ENCODE results near the gene DCAF10.
"Not testable (repeated sequence)": the region's sequence is repeated elsewhere in the genome, so short reads cannot be mapped to it uniquely, and the experiment has no call there.

The DCAF10 gene

GRCh38 chr9:37859043-37859442, 58.4 kb downstream of the DCAF10 start:
- FAIRE-seq: no peak
- peak; percentile 6 for DNase-seq (ENCODE audit: low spot score)

GRCh38 chr9:37862530-37862929, 61.9 kb downstream of the DCAF10 start:
- DNase-seq (ENCODE audit: low spot score): no peak
- FAIRE-seq: no peak

GRCh38 chr9:37870081-37870798, 69.6 kb downstream of the DCAF10 start:
- FAIRE-seq: no peak

GRCh38 chr9:37870799-37871176, 70.2 kb downstream of the DCAF10 start:
- FAIRE-seq: no peak

More at GRCh38 chr9:37870081-37870798, 69.6 kb downstream of the DCAF10 start:
- DNase-seq (ENCODE audit: low spot score): no peak

DNA sequence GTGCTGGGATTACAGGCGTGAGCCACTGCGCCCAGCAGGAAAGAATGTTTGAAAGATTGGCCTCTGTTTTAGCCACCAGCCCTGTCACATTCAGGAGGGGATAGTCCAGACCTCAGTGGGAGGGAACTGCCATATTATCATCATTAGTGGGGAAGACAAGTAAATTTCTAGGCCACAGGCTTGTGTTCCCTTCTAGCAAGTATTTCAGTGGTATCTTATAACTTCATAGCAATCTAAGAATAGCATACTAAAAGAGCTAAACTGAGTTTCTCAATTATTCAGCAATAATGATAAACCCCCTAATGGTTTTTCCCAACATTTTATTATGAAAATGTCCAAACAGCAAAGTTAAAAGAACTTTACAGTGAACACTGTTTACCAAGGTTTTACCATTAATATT, 73.4 kb downstream of the DCAF10 start:
- no peak for DNase-seq (ENCODE audit: low spot score)
- FAIRE-seq: no peak

More at GRCh38 chr9:37870799-37871176, 70.2 kb downstream of the DCAF10 start:
- no peak for DNase-seq (ENCODE audit: low spot score)

- DNase-seq (ENCODE audit: low spot score) (no peak), FAIRE-seq (no peak)
These were observed 75.8 kb downstream of the DCAF10 start for GRCh38 chr9:37876376-37876775.

GRCh38 chr9:37880916-37881479, 80.4 kb downstream of the DCAF10 start:
- FAIRE-seq (no peak), DNase-seq (ENCODE audit: low spot score) (no peak)

GRCh38 chr9:37887977-37888583, 87.5 kb downstream of the DCAF10 start:
- DNase-seq (ENCODE audit: low spot score); FAIRE-seq: not testable (repeated sequence)

DNA sequence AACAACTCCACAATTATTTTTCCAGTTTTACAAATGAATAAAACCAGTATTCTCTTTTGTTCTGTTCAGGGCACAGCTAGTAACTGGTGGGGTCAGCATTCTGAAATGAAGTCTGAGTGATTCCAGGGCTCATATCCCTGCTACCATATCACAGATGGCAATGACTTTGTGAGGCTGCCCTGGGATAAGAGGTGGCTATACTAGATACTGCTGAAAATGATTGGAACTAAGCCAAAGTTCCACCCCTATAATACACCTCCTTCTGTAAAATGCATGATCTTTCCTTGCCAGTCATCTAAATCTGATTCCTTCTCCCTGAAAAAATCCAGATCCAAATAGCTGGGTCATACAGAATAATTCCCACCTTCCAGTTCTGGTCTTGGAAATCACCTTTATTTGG, 88.9 kb downstream of the DCAF10 start:
- no peak for FAIRE-seq
- DNase-seq (ENCODE audit: low spot score): no peak

GRCh38 chr9:37891042-37891441, 90.4 kb downstream of the DCAF10 start:
- not testable (repeated sequence) for DNase-seq (ENCODE audit: low spot score); FAIRE-seq

DNA sequence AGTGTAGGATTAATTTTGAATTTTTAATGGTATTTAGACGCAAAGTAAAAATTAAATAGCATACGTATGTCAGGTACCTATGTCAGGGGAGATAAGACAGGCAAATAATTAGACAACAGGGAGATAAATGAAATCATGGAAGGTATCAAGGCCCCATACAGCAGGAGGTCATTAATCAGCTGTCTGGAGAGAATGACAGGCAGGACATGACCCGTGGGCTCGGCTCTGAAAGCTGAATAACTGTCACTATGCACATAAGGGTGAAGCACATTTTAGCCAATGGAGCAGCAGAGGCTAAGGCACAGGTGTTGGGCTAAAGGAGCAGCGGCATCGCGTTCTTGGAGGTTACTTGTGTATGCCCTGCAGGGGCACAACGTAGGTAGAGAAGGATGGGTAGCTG, 91.5 kb downstream of the DCAF10 start:
- FAIRE-seq: no peak
- no peak for DNase-seq (ENCODE audit: low spot score)

- no peak for DNase-seq (ENCODE audit: low spot score)
- no peak for FAIRE-seq
These were observed 97.1 kb downstream of the DCAF10 start for GRCh38 chr9:37897665-37898064.

DNA sequence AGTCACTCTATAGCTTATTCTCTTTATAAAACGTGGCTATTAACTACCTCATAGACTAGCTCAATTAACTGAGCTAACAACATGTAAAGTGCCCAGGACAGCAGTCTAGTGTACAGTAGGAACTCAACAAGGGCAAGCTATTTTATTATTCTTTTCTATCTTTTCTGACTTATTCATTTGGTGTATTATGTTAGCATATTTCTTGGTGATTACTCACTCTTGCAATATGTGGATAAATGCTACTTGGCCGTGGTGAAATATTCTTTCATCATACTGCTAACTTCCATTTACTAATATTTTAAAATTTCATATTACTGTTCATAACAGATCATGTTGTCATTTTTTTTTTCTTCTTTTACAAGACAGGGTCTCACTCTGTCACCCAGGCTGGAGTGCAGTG, 98.4 kb downstream of the DCAF10 start:
- no peak for DNase-seq (ENCODE audit: low spot score)
- no peak for FAIRE-seq

DNA sequence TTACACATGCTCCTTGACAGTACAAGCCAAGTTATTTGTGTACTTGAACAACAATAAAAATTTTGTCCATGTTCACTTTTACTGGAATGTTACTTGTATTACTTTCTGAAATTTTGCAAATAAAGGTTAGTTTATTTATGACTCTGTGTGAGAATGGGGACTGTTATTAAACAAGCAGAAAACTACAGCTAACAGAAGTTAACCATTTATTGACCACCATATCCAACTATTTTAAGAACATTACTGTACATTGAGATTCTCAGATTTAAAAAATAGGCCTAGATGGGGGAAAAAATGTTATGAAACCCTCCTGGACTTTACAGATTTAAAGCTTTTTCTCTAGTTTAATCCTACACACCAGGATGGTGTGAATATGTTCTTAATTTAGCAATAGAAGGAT, 101.5 kb downstream of the DCAF10 start:
- DNase-seq (ENCODE audit: low spot score) (no peak), FAIRE-seq (no peak)

- no peak for DNase-seq (ENCODE audit: low spot score)
- FAIRE-seq: no peak
These were observed 102.4 kb downstream of the DCAF10 start for GRCh38 chr9:37902796-37903646.

GRCh38 chr9:37903647-37904444, 103.2 kb downstream of the DCAF10 start, which contains the start of gene SLC25A51:
Gene SLC25A51, minus strand, starts transcription at chr9:37904127. Its CDS starts 15,577 bp downstream, at chr9:37888550.
- FAIRE-seq (peak; percentile 73), DNase-seq (ENCODE audit: low spot score) (peak; percentile 93)

GRCh38 chr9:37904445-37905130, 104.0 kb downstream of the DCAF10 start:
- FAIRE-seq (no peak), DNase-seq (ENCODE audit: low spot score) (no peak)

GRCh38 chr9:37905131-37905505, 104.5 kb downstream of the DCAF10 start:
- FAIRE-seq (no peak), DNase-seq (ENCODE audit: low spot score) (no peak)

DNA sequence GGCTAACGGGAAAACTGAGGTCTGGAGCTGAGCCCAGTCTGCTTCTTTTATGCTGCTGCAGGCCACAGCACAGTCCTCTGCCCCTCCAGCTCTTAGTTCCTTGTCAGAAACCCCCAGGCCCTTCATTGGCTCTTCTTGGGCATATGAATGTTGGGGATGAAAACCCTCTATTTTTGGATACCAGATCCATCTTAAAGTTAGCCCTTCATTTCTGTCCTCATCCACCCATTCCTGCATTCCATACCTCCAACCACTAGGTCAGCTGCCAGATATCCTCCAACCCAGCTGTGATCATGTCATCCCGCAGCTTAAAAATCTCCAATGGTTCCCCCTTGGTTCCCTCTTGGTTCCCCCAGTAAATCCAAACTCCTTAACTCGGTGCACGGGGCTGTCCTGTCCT, 105.2 kb downstream of the DCAF10 start:
- no peak for FAIRE-seq
- DNase-seq (ENCODE audit: low spot score): no peak
